Medulla oblongata (tissue), 1 donor: ENCODE data around the gene TMEM19.

Source experiments
- DNase-seq: peaks from one replicate; pipeline ENCODE4 v3.0.0-alpha.2; 2015; ENCODE audit errors: extremely low spot score

TMEM19 gene

GRCh38 chr12:71718611-71719010 lies 32.7 kb downstream of the TMEM19 start:
- no peak for DNase-seq

- DNase-seq: no peak
Measured at GRCh38 chr12:71719647-71720370, 33.9 kb downstream of the TMEM19 start.

GRCh38 chr12:71721783-71722505 lies 36.1 kb downstream of the TMEM19 start:
- DNase-seq: no peak

- DNase-seq: no peak
Measured at GRCh38 chr12:71725011-71725410, 39.1 kb downstream of the TMEM19 start.

GRCh38 chr12:71726548-71726947 lies 40.7 kb downstream of the TMEM19 start:
- no peak for DNase-seq

- no peak for DNase-seq
Measured at GRCh38 chr12:71727958-71728357, 42.1 kb downstream of the TMEM19 start.

- no peak for DNase-seq
Measured at GRCh38 chr12:71730936-71731335, 45.1 kb downstream of the TMEM19 start.

GRCh38 chr12:71731439-71732356 lies 45.8 kb downstream of the TMEM19 start:
- DNase-seq: no peak

GRCh38 chr12:71732357-71732712 lies 46.5 kb downstream of the TMEM19 start:
- DNase-seq: no peak

GRCh38 chr12:71737197-71737596 lies 51.3 kb downstream of the TMEM19 start:
- DNase-seq: no peak

- DNase-seq: no peak
Measured at GRCh38 chr12:71742998-71743397, 57.1 kb downstream of the TMEM19 start.

- DNase-seq: no peak
Measured at GRCh38 chr12:71744522-71745300, 58.8 kb downstream of the TMEM19 start.

GRCh38 chr12:71746974-71747611 lies 61.2 kb downstream of the TMEM19 start:
- peak; percentile 82 for DNase-seq

- no peak for DNase-seq
Measured at GRCh38 chr12:71748081-71748850, 62.4 kb downstream of the TMEM19 start.

GRCh38 chr12:71749666-71750065 lies 63.8 kb downstream of the TMEM19 start:
- no peak for DNase-seq

- no peak for DNase-seq
Measured at GRCh38 chr12:71752891-71753290, 67.0 kb downstream of the TMEM19 start.
